GM23248 (cell line): ENCODE data around the gene SHCBP1.

Experiments
- EZH2 ChIP-seq: fragments of 200-600 bp; sonication (generic); IDR thresholded peaks from 2 replicates; pipeline ENCODE4 v1.6.1; 2018; ENCODE audit warnings: antibody characterized with exemption, mild to moderate bottlenecking; ENCODE audit not compliant: insufficient read depth, poor library complexity, severe bottlenecking
- EZH2phosphoT487 ChIP-seq: fragments of 200-600 bp; sonication (generic); IDR thresholded peaks from 2 replicates; pipeline ENCODE4 v1.6.1; 2018; ENCODE audit warnings: antibody characterized with exemption, moderate library complexity, mild to moderate bottlenecking, low read depth; ENCODE audit not compliant: insufficient read depth

- TF ChIP-seq EZH2 (no peak), EZH2phosphoT487 (no peak)
Measured at GRCh38 chr16:46651305-46651704, 30.1 kb upstream of the SHCBP1 start.
